OCI-LY7 (cell line): ENCODE results near the gene TLCD1.
A peak's percentile ranks its signal among the peaks of the same experiment; 100 is the strongest.

Experiments used
- CTCF ChIP-seq: fragments of 200-600 bp; sonication (generic); conservative IDR thresholded peaks from 2 replicates; pipeline ENCODE4 v1.5.1; 2014; ENCODE audit warnings: mild to moderate bottlenecking, antibody characterized with exemption, low read length, moderate library complexity, mixed read lengths
- EZH2phosphoT487 ChIP-seq: fragments of 200-600 bp; sonication (generic); IDR thresholded peaks from 2 replicates; pipeline ENCODE4 v1.6.1; 2018; ENCODE audit warnings: low read depth, borderline replicate concordance, mild to moderate bottlenecking, mixed run types, antibody characterized with exemption, low read length, moderate library complexity, mixed read lengths

- TF ChIP-seq CTCF (peak; percentile 27; the same call in 1 of the 2 replicates), EZH2phosphoT487 (no peak)
Measured at GRCh38 chr17:28700830-28701492, 25.1 kb downstream of the TLCD1 start.
